NCI-H2171 (cell line): ENCODE results near the gene OGT.
"Not testable (repeated sequence)": the region's sequence is repeated elsewhere in the genome, so short reads cannot be mapped to it uniquely, and the experiment has no call there.

Experiments
- DNase-seq: peaks from one replicate; lab custom pipeline; 2025; lab: John Stamatoyannopoulos, UW

The OGT gene

DNA sequence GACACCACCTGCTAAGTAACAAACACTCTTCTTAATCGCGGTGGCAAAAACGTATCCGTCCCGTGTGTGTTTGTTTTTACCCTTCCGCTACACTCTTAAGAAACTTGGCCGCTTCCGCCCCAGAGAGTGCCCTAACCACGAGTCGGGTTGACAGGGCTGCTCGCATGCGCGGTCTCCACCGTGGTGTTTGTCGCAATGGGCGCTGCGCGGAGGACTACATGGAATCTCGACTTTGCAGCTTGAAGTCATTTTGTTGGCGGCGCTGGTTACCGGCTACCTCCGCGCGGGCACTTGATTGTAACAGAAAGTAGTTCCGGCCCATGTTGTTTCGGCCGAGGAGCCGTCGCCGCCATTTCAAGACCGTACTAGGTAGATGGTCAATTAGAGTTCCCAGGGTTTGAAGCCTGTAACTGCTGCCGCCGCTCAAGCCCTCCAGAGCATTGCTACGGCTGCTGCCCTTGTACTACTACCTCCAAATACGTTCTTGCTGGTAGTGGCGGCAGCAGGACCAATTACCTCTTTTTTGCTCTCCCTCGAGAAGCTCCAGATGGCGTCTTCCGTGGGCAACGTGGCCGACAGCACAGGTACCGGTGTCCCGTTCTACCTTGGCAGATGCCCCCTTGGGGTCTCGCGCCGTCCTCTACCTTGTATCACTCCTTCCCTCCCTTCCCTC is at the start of gene OGT:
Gene OGT, plus strand, starts transcription at position 352 of the 673 bp plus-strand sequence. Its CDS starts 196 bp downstream, at position 548.
- DNase-seq = peak; percentile 90

DNA sequence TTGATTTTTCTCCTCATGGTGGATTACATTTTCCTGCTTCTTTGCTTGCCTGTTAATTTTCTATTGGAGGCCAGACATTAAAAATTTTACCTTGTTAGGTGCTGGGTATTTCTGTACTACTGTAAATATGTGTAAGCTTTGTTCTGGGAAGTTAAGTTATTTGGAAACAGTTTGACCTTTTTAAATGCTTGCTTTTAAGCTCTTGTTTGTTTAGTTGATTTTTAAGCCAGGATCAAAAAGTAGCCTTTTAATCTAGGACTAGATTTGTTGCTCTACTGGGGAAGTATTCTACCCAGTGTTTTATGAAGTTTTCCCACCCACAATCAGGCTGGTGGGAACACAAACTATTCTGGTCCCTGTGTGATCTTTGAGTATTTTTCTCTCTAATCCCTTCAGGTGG is 45.1 kb upstream of the OGT start:
- no peak for DNase-seq

DNA sequence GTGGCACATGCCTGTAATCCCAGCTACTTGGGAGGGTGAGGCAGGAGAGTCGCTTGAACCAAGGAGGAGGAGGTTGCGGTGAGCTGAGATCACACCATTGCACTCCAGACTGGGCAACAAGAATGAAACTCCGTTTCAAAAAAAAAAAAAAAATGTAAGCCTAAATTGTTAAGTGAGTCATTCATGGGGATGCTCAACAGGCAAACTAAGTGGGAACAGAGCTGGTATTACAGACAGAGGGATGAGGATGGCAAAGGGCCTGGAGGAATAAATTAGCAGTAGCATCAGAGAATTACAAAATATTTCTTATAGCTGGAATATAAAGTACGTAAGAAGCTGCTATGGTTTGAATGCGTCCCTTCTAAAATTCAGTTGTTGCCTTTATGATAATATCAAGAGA is 43.4 kb upstream of the OGT start:
- no peak for DNase-seq

DNA sequence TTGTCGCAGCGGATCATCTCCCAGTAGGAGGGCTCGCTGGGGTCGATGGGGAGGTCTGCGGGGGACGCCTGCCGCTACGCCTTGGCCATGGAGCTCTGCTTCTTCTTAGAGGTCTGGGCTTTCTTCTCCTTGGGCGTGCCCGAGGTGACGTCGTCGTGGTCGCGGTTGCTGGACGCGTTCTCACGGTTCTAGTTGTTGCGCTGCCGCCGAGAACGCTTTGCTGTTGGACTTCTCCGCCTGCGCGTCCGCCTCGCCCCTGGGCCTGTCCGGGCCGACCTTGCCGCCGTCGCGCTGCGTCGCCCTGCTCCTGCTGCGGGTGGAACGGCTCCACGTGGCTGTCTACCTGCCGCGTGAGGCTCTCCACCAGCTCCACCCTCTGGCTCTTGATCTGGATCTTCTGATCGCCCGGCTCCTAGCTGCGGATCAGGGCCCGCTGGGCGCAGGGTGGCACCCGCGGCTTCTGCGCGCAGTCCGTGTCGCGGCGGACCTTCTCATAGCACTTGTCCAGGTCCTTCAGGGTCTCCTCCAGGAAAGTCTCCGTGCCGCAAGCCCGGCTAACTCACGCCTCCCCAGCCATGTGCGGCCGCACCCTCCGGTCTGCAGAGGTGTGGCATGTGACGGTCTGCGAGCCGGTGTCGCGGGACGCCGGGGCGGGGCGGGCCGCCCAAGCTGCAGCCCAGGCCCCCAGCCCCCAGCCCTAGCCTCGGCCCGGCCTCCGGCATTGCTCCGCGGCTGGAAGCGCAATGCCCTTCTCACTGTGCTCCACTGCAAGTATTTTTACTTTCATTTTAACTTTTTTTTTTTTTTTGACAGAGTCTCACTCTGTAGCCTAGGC is 40.5 kb upstream of the OGT start:
- no peak for DNase-seq

DNA sequence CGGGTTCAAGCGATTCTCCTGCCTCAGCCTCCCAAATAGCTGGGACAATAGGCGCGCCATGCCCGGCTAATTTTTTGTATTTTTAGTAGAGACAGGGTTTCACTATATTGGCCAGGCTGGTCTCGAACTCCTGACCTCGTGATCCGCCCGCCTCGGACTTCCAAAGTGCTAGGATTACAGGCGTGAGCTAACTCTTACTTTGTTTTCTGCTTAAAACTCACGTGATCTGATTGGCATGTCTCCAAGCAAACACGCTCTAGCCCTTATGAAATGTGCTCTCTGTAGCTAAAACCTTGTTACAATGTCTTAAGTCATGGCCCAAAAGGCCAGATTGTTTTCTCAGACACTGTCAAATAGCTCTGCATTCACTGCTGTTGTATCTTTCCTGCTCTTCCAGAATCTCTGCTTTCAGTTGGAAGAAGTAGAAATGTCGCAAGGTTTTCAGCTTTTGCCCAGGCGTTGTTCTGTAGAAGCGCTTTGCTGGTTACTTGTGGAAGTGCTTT is 39.7 kb upstream of the OGT start:
- no peak for DNase-seq

DNA sequence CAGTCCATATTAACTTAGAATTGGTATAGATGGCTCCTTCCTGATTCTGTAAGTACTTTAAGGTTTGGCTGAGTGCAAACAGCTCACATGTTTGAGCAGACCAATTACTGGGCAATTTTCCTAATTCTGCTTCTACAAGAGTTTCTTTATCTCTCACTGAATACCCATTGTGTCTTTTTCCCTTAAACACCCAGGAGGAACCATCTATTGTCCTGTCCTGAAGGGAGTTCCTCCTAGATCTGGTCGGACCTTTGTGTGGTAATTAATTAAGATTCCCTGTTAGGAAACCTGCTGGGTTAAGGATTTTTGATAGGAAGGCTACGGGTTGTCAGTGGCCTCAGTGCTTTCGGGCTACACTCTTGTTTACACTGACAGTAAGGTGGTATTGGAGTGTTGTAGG is 36.9 kb upstream of the OGT start:
- not testable (repeated sequence) for DNase-seq

DNA sequence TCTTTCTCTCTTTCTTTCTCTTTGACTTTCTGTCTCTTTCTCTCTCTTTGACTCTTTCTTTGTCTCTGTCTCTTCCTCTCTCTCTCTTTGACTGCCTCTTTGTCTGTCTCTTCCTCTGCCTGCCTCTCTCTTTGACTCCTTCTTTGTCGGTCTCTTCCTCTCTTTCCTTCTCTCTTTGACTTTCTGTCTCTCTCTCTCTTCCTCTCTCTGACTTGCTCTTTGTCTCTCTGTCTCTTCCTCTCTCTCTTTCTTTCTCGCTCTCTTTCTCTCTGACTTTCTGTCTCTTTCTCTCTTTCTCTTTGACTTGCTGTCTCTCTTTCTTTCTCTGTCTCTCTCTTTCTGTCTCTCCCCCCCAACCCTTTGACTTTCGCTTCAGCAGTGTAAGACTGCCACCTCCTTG is 36.4 kb upstream of the OGT start:
- DNase-seq = no peak

DNA sequence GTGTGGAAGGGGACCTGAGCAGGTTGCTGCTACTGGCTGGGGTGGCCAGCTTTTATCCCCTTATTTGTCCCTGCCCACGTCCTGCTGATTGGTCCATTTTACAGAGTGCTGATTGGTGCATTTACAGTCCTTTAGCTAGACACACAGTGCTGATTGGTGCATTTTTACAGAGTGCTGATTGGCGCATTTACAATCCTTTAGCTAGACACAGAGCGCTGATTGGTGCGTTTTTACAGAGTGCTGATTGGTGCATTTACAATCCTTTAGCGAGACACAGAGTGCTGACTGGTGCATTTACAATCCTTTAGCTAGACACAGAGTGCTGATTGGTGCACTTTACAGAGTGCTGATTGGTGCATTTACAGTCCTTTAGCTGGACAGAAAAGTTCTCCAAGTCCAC is 30.8 kb upstream of the OGT start:
- DNase-seq = not testable (repeated sequence)

DNA sequence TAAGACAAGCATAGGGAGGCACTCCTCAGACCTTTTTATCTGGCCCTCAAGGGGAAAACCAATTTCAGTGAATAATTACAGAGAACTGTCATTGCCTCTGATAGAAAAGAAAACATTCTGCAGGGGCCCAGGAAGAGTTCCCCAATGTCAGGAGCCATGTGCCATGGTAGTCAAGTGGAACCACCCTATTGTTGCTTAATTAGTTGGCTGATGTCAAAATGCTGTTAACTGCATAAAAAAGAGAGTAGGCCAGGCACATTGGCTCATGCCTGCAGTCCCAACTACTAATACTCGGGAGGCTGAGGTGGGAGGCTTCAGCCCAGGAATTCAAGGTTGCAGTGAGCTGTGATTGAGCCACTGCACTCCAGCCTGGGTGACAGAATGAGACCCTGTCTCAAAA is 28.6 kb upstream of the OGT start:
- DNase-seq = no peak

DNA sequence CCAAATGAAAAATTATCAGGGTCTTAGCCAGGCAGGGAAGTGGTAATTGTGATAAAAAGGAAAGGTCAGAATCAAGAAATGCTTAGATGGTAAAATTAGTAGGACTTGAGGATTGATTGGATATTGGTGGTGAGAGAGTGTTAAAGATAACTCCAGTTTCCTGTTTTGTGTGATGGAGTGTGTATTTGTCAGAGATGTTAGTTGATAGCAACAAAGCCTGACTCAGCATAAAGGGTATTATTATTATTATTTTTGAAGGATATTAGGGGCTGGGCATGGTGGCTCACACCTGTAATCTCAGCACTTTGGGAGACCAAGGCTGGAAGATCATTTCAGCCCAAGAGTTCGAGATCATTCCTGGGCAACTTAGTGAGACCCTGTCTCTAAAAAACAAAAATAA is 23.6 kb upstream of the OGT start:
- DNase-seq = no peak

DNA sequence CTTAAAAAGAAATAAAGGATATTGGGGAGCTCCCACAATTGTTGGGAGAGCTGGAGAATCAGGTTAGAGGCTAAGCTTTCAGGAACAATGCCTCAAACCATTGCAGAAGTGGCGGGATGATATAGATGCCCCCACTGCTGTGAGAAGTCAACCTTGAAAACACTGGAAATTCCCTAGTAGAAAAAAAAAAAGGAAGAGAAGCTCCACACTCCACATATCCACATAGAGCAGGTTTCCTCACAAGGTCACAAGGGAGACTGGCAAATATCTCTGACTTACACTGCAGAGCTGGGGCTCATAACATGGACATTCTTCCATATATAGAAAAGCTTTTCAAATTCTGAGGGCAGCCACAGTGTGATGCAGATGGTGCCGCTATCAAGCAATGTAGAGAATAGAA is 22.7 kb upstream of the OGT start:
- DNase-seq = no peak

DNA sequence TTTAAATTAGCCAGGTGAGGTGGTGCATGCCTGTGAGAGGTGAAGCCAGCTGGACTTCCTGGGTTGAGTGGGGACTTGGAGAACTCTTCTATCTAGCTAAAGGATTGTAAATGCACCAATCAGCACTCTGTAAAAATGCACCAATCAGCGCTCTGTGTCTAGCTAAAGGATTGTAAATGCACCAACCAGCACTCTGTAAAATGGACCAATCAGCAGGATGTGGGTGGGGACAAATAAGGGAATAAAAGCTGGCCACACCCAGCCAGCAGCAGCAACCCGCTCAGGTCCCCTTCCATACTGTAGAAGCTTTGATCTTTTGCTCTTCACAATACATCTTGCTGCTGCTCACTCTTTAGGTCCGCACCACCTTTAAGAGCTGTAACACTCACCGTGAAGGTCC is 19.2 kb upstream of the OGT start:
- not testable (repeated sequence) for DNase-seq

DNA sequence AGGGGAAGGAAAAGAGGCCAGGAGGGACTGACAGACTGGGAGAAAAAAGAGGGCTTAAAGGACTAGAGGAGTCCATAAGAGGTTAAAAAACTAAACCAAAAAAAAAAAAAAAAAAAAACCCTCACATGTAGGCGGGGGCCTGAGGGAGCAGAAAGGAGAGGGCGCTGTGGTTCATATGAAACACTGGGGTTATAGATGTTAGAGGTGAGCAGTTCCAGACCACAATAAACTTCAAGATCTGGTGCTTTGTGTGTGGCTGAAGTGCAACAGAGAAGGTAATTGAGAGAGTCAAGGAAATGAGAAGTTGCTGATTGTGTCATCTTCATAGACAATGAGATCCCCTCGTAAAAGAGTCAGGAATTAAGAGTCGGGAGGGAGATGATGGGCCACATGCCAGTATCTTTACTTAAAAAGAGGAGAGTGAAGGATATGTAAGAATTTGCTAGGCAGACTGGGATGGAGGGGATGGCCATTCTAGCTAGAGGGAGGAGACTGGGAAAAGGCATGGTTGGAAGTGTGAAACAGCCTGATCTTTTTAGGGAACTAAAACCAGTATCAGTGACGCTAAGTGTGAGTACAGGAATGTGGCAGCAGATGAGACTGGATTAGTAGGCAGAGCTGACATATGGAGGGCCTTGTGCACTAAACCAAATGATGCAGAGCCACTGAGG is 18.4 kb upstream of the OGT start:
- DNase-seq = no peak

DNA sequence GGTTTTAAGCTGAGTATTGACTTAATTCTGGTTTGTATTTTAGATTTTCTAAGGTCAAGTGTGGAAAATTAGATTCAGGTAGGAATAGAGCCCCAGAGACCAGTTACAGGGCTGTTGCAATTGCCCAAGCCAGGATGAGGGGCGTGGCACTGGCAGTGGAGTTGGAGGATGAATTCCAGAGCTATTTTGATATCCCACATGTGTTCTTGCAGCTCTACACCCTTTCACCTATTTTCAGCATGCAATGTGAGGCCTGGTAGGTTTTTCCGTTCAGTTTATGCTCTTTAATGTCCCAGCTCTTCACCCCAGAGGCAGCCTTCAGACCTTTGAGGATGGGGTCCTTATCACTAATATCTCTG is 17.9 kb upstream of the OGT start:
- DNase-seq = no peak

DNA sequence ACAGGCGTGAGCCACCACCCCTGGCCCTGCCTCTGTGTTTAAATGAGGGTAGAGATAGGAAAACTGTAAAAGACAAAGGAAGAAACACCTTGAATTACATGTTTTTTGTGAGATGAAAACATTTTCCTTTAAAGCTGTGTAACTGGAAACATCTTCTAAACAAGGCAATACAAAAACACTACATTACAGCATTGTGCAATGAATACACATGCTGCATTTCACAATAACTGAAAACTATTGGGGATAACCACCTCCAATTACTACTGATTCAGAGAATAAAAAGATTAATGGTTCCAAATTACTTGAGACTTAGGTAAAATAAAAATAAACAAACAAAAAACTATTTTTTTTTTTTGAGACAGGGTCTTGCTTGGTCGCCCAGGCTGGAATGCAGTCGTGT is 7.6 kb upstream of the OGT start:
- no peak for DNase-seq

DNA sequence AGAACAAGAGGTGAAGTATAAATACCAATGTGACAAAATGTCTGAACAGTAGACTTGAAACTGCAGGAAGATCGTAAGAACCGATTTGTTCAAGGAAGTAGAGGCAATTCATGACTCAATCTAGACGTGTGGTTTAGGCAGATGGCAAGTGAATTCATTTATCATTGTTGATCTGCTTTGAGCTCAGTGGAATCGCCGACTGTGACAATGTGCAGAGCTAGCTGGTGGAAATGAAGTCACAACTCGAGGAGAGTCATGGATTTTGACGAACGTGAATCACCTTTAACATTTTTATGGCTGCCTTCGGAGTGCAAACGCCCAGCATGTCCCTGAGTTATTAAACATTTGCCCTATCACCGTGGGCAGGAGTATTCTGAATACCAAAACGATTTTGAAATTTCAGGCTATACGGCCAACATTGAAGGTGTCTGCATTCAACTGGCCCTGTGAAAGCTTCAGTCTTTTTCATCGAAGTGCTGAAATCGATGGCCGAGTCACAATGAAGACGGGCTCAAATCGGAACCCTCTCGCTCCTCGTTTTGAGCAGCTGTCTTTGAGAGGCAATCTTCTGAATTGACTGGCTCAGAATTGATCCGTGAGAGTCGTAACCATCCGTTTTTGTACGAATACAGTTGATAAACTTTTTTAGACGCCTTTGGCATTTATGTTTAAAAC is 689 bp upstream of the OGT start:
- DNase-seq = no peak

DNA sequence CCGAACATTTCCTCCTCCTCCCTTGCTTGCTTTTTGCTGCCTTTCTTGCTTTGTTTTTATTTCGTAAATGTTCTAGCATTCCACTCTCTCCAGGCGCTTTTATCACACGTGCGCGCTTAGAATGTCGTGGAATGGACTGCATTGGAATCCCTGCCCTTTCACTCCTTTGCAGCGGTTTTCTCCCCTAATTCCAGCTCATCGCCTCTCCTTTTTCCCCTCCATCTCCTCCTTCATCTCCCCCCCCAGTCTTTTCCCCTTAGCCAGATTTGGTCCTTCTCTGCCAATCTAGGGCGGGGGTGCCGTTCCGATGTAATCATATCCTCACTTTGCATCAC is 579 bp downstream of the OGT start:
- no peak for DNase-seq

DNA sequence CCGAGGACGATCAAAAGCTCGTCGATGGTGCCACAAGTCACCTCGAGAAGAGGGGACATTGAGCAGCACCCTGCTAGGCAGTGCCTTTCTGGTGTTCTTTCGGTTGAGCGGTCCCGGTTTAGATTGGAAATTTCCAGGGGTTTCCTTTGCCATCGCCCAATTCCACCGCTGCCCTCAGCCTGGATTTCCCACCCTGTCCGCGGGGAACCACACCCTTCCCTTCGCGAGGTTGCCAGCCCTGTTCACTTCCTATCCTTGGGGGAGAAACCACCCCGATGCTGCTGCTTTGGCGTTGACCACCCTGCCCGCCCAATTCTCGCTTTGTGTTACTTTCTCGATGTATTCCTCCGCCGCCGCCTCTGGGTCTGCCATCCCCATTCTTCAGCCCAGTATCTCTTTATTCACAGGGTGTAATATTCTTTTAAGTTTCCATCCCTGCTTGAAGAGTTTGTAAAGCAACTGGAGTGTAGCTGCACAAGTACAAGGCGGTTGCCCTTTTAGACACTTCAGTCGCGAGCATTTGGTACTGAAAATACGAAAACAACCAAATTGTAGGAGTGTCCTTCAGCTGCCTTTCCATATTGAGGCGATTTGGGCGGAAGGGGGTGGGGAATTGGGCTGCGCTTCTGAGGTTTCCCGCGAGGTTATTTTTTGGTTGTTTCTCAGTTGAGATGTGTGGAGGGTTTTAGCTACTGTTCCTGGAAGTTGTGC is 1.1 kb downstream of the OGT start:
- peak; percentile 40 for DNase-seq

DNA sequence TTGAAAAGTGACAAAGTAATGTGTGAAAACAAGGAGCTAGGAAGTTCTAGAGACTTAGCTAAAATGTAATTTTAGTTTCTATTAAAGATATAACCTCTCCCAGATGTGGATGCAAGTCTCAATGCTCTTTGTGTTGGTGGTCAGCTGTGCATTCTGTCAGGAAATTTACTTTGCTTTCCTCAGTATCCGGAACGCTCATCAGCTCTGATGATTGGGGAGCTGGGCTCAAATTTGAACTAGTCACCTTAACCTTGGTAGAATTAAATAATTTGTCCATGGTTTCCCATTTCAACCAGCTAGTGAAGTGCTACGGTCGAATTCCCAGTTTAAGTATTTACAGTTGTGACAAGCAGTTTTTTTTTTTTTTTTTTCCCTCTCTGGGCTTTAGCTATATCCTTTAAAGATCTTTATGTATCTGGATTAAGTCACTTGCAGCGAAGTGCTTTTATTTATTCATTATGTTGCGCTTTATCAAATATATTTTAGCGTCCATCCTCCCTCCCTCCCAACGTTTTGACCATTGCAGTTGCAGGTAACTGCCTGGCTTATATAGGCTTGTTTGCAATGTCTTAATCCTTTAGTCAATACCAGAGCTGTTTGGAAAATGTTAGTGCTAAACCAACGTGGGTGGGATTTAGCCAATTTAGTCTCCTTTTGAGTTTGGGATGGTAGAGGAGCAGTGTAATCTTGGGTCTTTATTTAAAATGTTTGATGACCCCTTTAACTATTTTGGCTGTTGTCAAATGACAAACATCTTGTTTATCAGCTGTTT is 2.1 kb downstream of the OGT start:
- DNase-seq = no peak

DNA sequence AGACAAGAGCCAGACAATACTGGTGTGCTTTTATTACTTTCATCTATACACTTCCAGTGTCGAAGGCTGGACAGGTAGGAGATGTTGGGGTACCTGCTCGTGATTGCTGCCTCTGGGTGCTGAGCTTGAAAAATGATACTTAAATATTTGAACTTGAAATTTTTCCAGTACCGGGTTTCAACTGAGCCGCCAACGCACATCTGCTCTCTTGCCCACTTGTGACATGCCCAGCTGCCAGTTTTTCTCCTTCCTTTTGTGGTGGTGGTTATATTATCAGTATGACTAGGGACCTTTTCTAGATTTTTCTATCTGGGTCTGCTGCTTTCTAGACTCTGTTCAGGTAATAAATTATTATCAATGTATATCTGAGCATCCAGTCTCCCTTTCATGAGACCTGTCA is 3.4 kb downstream of the OGT start:
- DNase-seq = no peak

DNA sequence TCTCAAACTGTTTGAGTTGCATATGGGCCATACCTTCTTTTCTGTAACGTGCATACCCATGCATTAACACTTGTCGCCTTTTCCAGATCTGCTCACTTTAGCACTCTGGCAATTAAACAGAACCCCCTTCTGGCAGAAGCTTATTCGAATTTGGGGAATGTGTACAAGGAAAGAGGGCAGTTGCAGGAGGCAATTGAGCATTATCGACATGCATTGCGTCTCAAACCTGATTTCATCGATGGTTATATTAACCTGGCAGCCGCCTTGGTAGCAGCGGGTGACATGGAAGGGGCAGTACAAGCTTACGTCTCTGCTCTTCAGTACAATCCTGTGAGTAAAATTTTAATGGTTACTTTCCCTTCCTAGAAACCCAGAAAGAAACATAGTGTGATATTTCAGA is 4.8 kb downstream of the OGT start:
- no peak for DNase-seq
